Ishikawa (cell line): Measurements from ENCODE around the gene TMIE.

ENCODE experiments used
- CEBPB ChIP-seq: IDR thresholded peaks from 2 replicates; pipeline ENCODE4 v1.6.1; 2012
- CREB1 ChIP-seq: IDR thresholded peaks from 2 replicates; pipeline ENCODE4 v1.6.1; 2012; ENCODE audit warnings: low read depth
- EGR1 ChIP-seq: IDR thresholded peaks from 2 replicates; pipeline ENCODE4 v1.6.1; 2012
- EP300 ChIP-seq: IDR thresholded peaks from 2 replicates; pipeline ENCODE4 v1.6.1; 2012; ENCODE audit warnings: borderline replicate concordance
- FOXM1 ChIP-seq: IDR thresholded peaks from 2 replicates; pipeline ENCODE4 v1.6.1; 2012; ENCODE audit warnings: low read depth, borderline replicate concordance
- NFIC ChIP-seq: IDR thresholded peaks from 2 replicates; pipeline ENCODE4 v1.6.1; 2012
- RAD21 ChIP-seq: IDR thresholded peaks from 2 replicates; pipeline ENCODE4 v1.6.1; 2012; ENCODE audit warnings: low read depth
- TAF1 ChIP-seq: IDR thresholded peaks from 2 replicates; pipeline ENCODE4 v1.6.1; 2012; ENCODE audit warnings: low read depth, mild to moderate bottlenecking
- TCF12 ChIP-seq: IDR thresholded peaks from 2 replicates; pipeline ENCODE4 v1.6.1; 2012; ENCODE audit warnings: low read depth
- TEAD4 ChIP-seq: IDR thresholded peaks from 2 replicates; pipeline ENCODE4 v1.6.1; 2012
- YY1 ChIP-seq: IDR thresholded peaks from 2 replicates; pipeline ENCODE4 v1.6.1; 2012; ENCODE audit warnings: low read depth
- ZBTB7A ChIP-seq: IDR thresholded peaks from 2 replicates; pipeline ENCODE4 v1.6.1; 2012; ENCODE audit warnings: low read depth
- TF ChIP-seq, protein P1 (sequence below): IDR thresholded peaks from 2 replicates; pipeline ENCODE4 v1.6.1; 2012
- TF ChIP-seq, protein P2 (sequence below): IDR thresholded peaks from 2 replicates; pipeline ENCODE4 v1.6.1; 2012; ENCODE audit warnings: low read depth, mild to moderate bottlenecking
- TF ChIP-seq, protein P3 (sequence below): IDR thresholded peaks from 2 replicates; pipeline ENCODE4 v1.6.1; 2012

The TMIE gene

DNA sequence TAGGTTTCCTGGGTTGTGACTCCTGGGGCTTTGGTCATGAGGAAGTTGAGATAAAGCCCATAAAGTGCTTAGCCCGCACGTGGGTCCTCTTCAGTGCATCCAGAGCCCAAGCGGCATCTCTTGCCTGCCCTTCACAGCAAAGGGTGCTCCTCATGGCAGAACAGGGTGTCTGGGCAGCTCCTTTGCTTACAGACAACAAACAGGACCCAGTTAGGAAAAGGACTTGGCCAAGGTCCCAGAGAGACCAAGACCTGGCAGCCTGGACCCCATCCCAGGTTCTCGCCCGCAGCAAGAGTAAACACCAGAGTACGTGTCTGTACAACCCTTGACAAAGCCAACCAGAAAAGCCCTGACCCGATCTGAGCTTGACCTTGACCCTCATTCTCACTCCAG, 34.7 kb upstream of the TMIE start:
- TF ChIP-seq, protein P1, sequence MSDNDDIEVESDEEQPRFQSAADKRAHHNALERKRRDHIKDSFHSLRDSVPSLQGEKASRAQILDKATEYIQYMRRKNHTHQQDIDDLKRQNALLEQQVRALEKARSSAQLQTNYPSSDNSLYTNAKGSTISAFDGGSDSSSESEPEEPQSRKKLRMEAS, result no peak
- no peak for TF ChIP-seq EGR1
- TF ChIP-seq ZBTB7A, result no peak
- TF ChIP-seq, protein P2, sequence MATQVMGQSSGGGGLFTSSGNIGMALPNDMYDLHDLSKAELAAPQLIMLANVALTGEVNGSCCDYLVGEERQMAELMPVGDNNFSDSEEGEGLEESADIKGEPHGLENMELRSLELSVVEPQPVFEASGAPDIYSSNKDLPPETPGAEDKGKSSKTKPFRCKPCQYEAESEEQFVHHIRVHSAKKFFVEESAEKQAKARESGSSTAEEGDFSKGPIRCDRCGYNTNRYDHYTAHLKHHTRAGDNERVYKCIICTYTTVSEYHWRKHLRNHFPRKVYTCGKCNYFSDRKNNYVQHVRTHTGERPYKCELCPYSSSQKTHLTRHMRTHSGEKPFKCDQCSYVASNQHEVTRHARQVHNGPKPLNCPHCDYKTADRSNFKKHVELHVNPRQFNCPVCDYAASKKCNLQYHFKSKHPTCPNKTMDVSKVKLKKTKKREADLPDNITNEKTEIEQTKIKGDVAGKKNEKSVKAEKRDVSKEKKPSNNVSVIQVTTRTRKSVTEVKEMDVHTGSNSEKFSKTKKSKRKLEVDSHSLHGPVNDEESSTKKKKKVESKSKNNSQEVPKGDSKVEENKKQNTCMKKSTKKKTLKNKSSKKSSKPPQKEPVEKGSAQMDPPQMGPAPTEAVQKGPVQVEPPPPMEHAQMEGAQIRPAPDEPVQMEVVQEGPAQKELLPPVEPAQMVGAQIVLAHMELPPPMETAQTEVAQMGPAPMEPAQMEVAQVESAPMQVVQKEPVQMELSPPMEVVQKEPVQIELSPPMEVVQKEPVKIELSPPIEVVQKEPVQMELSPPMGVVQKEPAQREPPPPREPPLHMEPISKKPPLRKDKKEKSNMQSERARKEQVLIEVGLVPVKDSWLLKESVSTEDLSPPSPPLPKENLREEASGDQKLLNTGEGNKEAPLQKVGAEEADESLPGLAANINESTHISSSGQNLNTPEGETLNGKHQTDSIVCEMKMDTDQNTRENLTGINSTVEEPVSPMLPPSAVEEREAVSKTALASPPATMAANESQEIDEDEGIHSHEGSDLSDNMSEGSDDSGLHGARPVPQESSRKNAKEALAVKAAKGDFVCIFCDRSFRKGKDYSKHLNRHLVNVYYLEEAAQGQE, result no peak
- TF ChIP-seq YY1, result no peak
- TF ChIP-seq RAD21, result no peak
- no peak for TF ChIP-seq FOXM1
- no peak for TF ChIP-seq TAF1
- TF ChIP-seq NFIC, result no peak
- TF ChIP-seq, protein P3, sequence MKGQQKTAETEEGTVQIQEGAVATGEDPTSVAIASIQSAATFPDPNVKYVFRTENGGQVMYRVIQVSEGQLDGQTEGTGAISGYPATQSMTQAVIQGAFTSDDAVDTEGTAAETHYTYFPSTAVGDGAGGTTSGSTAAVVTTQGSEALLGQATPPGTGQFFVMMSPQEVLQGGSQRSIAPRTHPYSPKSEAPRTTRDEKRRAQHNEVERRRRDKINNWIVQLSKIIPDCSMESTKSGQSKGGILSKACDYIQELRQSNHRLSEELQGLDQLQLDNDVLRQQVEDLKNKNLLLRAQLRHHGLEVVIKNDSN, result no peak
- no peak for TF ChIP-seq EP300
- TF ChIP-seq TCF12, result no peak
- TF ChIP-seq CEBPB, result no peak
- TF ChIP-seq CREB1, result no peak
- TF ChIP-seq TEAD4, result no peak

DNA sequence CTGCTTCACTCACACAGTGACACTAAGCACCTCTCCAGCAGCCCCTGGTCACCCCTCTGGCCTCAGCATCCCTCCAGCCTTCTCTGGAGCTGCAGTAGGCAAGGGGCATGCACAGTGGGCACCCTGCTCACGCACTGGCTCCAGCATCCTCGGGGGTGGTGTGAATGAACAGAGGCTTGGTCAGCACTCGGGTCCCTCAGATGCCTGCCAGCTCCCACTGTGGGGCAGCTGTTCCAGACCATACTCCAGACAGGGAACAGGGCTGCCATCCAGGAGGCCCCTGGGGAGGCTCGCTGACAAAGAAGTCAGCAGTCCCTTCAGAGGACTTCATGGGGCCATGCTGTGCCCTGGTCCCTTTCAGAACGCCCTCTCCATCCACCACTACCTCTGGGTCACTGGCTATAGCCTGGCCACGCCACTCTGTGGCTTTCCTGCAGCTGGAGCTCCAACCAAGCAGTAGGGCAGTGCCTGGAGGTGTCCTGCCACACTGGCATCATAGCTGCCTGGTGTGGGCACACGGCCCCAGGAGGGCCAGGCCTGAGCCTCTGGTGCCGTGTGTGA, 34.1 kb upstream of the TMIE start:
- TF ChIP-seq FOXM1 (no peak), TAF1 (no peak), EP300 (no peak)

DNA sequence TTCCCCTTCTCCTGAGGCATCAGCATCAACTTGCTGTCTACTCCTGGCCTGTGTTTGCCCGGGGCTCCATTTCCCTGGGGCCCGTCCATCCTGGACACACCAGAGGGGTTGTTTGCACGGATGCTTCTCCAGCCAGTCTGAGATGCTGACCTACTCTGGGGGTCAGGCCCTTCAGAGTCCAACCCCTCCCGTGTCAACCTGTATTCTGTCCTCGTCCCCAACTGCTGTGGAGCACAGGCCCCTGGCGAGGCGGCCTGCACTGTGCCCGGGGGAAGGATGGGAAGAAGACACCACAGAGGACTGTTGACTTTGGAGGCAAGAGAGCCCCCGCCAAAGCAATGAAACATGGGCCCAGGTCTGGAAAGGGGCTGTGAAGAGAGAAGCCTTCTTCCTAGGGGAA, 33.5 kb upstream of the TMIE start:
- TF ChIP-seq ZBTB7A (no peak), CEBPB (no peak)
- TF ChIP-seq, protein P2, result no peak
- TF ChIP-seq, protein P3, result no peak

DNA sequence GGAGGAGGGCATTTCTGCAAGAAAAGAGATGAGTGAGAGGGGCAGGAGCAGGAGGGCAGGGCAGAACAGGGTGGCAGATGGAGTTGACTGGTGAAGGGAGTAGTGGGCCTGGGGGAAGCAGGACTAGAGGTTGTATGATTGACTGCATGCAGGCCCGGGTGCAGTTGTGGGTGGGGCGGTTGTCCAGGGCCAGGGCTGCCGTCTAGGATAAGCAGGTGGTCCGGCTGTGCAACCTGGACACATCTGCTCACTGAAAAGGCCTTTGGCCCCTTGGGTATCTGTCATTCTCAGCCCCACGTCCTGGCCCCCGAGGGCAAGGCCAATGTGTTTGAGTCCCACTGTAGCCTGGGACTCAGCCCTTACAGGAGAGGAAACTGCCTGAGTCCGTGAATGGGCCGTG, 33.1 kb upstream of the TMIE start:
- no peak for TF ChIP-seq FOXM1
- TF ChIP-seq CEBPB, result no peak
- TF ChIP-seq, protein P3, result no peak
- no peak for TF ChIP-seq CREB1
- no peak for TF ChIP-seq EP300
- TF ChIP-seq, protein P2, result no peak
- TF ChIP-seq YY1, result no peak
- TF ChIP-seq, protein P1, result no peak
- no peak for TF ChIP-seq RAD21
- no peak for TF ChIP-seq TEAD4
- no peak for TF ChIP-seq TCF12
- no peak for TF ChIP-seq TAF1
- TF ChIP-seq EGR1, result no peak
- no peak for TF ChIP-seq ZBTB7A
- no peak for TF ChIP-seq NFIC

DNA sequence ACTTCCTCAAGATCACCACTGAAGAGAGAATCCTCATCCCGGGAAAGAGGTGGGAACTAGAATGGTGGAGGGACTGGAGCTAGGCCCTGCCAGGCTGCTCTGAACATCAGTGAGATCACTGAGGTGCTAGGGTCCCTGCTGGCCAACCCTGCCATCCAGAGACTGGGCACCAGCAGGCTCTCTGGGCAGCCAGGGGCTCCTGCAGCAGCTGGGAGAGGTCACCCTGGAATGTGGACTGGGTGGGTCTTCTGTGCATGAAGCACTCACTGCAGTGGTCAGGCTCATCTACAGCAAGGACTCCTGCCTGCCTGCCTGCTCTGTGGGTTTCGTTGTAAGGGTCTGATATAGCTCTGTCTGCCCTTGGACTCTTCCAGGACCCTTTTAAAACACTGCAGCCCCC, 32.6 kb upstream of the TMIE start:
- TF ChIP-seq, protein P2, result no peak
- no peak for TF ChIP-seq ZBTB7A
- no peak for TF ChIP-seq TEAD4
- TF ChIP-seq, protein P1, result no peak
- no peak for TF ChIP-seq EP300
- no peak for TF ChIP-seq NFIC
- no peak for TF ChIP-seq FOXM1
- TF ChIP-seq, protein P3, result no peak
- TF ChIP-seq EGR1, result no peak
- TF ChIP-seq TAF1, result no peak
